Measurements from ENCODE around the gene RAP2A. TPM values are rescaled to one million over a fixed set of nuclear protein-coding genes. Genes with fewer than 3 reads are reported as not detected.

The RAP2A gene
- total and polyA plus RNA-seq, 9 of the 15 experiments (the other 6 are each of a cell fraction or from before 2014, with no cell fraction given) = 1.8 to 11.7 (median 5.6) TPM

DNA sequence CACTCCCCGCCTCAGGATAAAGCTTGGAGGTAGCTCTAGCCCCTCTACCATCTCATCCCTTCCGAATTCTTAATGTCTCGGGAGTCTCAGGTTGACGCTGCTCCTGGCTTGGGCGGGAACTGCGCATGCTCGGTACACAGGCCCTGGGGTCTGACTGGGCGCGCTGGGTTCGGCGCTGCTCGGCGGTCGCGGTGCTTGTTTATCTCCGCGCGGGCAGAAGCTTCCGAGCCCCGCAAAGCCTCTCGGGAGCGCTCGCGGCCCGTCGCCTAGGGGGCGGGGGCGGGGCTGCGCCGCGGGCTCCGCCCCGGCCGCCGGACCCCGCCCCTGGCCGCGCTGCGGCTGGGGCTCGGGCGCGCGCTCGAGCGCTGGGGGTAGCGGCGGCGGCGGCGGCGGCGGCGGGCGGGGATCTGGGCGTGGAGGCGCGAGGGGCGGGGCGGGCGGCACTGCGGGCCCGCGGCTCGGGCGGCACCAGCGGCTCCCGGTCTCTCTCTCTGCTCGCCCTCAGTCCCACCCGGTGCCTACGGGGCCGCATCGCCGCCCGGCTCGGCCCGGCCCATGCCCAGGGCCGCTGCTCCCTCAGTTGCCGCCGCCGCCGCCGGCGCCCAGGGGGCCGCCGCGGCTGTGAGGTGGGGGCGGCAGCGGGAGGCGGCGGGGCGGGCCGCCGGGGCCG, at the start of gene RAP2A (continued):
- TF ChIP-seq SMAD1 (IDR thresholded peaks at IDR 0.05; ENCODE audit: low read depth, low read length, partially characterized antibody) (peak; percentile 52), MAFF (IDR thresholded peaks at IDR 0.05; ENCODE audit: low read length) (no peak), RBBP5 (IDR thresholded peaks at IDR 0.05; ENCODE audit: borderline replicate concordance, insufficient read depth, low read length, poor library complexity, severe bottlenecking) (peak; percentile 40), POLR2G (IDR thresholded peaks at IDR 0.05; ENCODE audit: low read depth, low read length) (peak; percentile 76), GABPA (tag; conservative IDR thresholded peaks at IDR 0.05; ENCODE audit: low read depth) (peak; percentile 20; the same call in 1 of the 2 replicates), ZNF143 (CRISPR knock-in tag; IDR thresholded peaks at IDR 0.05) (peak; percentile 70), ZFX (CRISPR knock-in tag; IDR thresholded peaks at IDR 0.05) (peak; percentile 86), RFX1 (IDR thresholded peaks at IDR 0.05) (no peak), ZNF12 (CRISPR knock-in tag; IDR thresholded peaks at IDR 0.05) (no peak), ARID2 (IDR thresholded peaks at IDR 0.05) (no peak), ZEB2 (IDR thresholded peaks at IDR 0.05) (no peak), CTBP1 (IDR thresholded peaks at IDR 0.05; ENCODE audit: borderline replicate concordance) (peak; percentile 22), MTA3 (IDR thresholded peaks at IDR 0.05; ENCODE audit: borderline replicate concordance) (peak; percentile 12; the same call in 1 of the 2 replicates), FOXK1 (CRISPR knock-in tag; IDR thresholded peaks at IDR 0.05; ENCODE audit: borderline replicate concordance) (0 out of 2 replicates have a peak, but pooled peaks have one; percentile 66), SAP30 (IDR thresholded peaks at IDR 0.05; ENCODE audit: borderline replicate concordance, insufficient read depth, low read depth, low read length, poor library complexity, severe bottlenecking) (peak; percentile 9), DPF2 (IDR thresholded peaks at IDR 0.05) (no peak)
- TF ChIP-seq, protein P1, sequence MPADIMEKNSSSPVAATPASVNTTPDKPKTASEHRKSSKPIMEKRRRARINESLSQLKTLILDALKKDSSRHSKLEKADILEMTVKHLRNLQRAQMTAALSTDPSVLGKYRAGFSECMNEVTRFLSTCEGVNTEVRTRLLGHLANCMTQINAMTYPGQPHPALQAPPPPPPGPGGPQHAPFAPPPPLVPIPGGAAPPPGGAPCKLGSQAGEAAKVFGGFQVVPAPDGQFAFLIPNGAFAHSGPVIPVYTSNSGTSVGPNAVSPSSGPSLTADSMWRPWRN (IDR thresholded peaks at IDR 0.05; ENCODE audit: low read depth) = no peak
- TF ChIP-seq, protein P2, sequence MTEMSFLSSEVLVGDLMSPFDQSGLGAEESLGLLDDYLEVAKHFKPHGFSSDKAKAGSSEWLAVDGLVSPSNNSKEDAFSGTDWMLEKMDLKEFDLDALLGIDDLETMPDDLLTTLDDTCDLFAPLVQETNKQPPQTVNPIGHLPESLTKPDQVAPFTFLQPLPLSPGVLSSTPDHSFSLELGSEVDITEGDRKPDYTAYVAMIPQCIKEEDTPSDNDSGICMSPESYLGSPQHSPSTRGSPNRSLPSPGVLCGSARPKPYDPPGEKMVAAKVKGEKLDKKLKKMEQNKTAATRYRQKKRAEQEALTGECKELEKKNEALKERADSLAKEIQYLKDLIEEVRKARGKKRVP (CRISPR knock-in tag; IDR thresholded peaks at IDR 0.05) = 0 out of 2 replicates have a peak, but pooled peaks have one; percentile 36
- TF ChIP-seq, protein P3, sequence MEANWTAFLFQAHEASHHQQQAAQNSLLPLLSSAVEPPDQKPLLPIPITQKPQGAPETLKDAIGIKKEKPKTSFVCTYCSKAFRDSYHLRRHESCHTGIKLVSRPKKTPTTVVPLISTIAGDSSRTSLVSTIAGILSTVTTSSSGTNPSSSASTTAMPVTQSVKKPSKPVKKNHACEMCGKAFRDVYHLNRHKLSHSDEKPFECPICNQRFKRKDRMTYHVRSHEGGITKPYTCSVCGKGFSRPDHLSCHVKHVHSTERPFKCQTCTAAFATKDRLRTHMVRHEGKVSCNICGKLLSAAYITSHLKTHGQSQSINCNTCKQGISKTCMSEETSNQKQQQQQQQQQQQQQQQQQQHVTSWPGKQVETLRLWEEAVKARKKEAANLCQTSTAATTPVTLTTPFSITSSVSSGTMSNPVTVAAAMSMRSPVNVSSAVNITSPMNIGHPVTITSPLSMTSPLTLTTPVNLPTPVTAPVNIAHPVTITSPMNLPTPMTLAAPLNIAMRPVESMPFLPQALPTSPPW (CRISPR knock-in tag; IDR thresholded peaks at IDR 0.05) = peak; percentile 81
- TF ChIP-seq, protein P4, sequence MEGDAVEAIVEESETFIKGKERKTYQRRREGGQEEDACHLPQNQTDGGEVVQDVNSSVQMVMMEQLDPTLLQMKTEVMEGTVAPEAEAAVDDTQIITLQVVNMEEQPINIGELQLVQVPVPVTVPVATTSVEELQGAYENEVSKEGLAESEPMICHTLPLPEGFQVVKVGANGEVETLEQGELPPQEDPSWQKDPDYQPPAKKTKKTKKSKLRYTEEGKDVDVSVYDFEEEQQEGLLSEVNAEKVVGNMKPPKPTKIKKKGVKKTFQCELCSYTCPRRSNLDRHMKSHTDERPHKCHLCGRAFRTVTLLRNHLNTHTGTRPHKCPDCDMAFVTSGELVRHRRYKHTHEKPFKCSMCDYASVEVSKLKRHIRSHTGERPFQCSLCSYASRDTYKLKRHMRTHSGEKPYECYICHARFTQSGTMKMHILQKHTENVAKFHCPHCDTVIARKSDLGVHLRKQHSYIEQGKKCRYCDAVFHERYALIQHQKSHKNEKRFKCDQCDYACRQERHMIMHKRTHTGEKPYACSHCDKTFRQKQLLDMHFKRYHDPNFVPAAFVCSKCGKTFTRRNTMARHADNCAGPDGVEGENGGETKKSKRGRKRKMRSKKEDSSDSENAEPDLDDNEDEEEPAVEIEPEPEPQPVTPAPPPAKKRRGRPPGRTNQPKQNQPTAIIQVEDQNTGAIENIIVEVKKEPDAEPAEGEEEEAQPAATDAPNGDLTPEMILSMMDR (IDR thresholded peaks at IDR 0.05 in 2 of 3, conservative IDR thresholded peaks at IDR 0.05 in 1 of 3; ENCODE audit: insufficient read depth in 2 of 3, low read depth in 1 of 3, low read length in 3 of 3) = 0 out of 6 replicates have a peak, but pooled peaks of 1 of the 3 experiments have one; percentile 4
